Umbilical cord (tissue), 2 donors: ENCODE results near the gene SLC16A4. TPM values are rescaled to one million over a fixed set of nuclear protein-coding genes. Genes with fewer than 3 reads are reported as not detected.
"Not testable (repeated sequence)": the region's sequence is repeated elsewhere in the genome, so short reads cannot be mapped to it uniquely, and the experiment has no call there.

Source experiments
- DNase-seq: peaks from one replicate; pipeline ENCODE4 v3.0.0-alpha.2; 2015; ENCODE audit warnings: low spot score
- total RNA-seq: library from RNA; depleted of rRNA; stranded (reverse); fragments of >200 nt; gene quantifications from one replicate; pipeline ENCODE4 v1.2.3, GENCODE V29; 2014; ENCODE audit warnings: low replicate concordance; ENCODE audit not compliant: insufficient read depth

SLC16A4 gene
- total RNA-seq, 1 donor from 2014 or later = 14.4 TPM

DNA sequence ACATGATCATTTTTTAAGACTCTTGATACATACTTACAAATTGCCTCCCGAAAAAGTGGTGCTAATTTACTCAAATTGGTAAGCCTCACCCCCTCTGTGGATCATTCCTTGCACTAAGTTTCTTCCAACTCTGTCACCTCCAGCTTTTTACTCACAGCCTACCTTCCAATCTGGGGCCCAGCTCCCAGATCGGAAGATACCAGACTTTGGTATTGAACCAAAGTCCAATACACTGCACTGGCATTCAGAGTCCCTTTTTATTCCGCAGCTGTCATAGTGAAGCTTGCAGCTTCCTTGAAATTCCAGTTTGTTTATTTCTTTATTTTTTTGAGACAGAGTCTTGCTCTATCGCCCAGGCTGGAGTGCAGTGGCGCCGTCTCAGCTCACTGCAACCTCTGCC is 18.5 kb upstream of the SLC16A4 start:
- no peak for DNase-seq

DNA sequence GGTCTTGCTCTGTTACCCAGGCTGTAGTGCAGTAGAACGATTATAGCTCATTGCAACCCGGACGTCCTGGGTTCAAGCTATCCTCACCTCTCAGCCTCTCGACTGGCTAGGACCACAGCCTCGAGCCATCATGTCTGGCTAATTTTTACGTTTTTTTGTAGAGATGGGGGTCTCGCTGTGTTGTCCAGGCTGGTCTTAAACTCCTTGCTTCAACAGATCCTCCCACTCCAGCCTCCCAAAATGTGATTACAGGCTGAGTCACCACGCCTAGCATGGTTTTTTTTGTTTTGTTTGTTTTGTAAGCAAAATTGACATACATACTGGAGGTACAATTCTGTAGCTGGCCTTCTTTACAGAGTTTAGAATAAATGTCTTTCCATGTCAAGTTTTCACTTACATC is 17.7 kb upstream of the SLC16A4 start:
- no peak for DNase-seq

GRCh38 chr1:110407260-110408210 is 16.7 kb upstream of the SLC16A4 start, which contains the start of gene LAMTOR5:
TSS of gene LAMTOR5 (minus strand) at chr1:110407694. CDS start at chr1:110407620, 74 bp downstream.
- peak; percentile 96 for DNase-seq

- DNase-seq = not testable (repeated sequence)
Observed at GRCh38 chr1:110406407-110406806, 15.6 kb upstream of the SLC16A4 start.

GRCh38 chr1:110404401-110404800 is 13.6 kb upstream of the SLC16A4 start:
- no peak for DNase-seq

DNA sequence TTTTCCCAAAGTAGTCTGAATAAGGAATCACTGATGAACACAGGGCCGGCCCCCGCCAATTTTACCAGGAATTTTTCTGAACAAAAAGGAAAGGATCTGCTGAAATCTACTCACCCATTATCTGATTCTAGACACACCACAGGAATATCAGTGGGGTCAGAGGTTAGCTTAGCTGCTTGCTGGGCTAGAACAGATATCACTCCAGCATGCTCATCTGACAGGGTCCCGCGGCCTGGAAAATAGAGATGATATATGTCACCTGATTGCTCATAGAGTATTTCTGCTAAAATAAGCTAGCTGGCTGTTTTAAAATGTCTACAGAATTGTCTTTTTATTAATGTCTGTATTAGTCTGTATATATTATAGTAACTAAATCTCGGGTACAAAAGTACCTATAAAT is 13.0 kb upstream of the SLC16A4 start:
- no peak for DNase-seq

GRCh38 chr1:110396259-110396958 is 5.6 kb upstream of the SLC16A4 start:
- DNase-seq = not testable (repeated sequence)

- no peak for DNase-seq
Observed at GRCh38 chr1:110394493-110394820, 3.6 kb upstream of the SLC16A4 start.

DNA sequence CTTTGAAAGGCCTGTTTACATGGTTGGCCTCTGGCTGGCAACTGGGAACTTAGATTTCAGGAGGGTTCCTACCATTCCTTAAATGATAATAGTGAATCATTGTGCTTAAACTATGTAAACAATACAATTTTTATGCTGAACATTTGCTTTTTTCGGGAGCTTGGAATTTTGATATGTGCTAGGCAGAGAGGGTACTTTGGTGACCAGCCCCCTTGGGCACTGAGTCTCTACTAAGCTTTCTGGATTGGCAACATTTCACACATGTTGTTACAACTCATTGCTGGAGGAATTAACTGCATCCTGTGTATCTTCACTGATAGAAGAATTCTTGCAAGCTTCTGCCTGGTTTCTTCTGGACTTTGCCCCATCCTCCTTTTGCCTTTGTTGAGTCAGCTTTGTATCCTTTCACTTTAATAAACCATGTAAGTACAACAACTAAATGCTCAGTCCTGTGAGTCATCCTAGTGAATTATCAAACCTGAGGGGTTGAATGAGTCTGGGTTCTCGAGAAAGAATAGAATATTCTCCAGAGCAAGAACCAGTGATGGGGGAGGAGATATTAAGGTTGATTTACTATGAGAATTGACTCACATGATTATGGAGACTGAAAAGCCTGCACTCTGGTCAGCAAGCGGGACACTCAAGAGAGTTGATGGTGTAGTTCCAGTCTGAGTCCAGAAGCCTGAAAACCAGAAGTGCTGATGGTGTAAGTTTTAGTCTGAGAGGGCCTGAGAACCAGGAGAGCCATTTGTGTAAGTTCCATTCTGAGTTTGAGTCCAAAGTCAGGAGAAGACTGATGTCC is 3.1 kb upstream of the SLC16A4 start:
- no peak for DNase-seq

DNA sequence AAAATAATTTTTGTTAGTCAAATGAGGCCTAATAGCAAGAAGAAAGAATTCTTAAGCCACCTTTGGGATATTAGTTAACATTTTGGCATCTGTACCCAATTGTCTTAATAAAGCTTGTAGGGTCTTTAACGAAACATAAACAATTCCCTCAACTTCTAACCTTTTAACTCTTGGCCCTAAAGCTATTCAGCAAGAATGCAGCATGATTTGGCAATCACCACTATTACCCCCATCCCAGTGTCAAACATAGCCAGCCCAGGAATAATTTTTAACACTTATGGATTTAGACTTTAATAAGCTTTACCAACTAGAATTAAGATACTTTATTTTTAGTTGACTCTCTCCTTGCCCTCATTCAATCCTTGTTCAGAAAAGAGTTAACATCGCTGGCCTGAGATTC is 2.5 kb upstream of the SLC16A4 start:
- no peak for DNase-seq

DNA sequence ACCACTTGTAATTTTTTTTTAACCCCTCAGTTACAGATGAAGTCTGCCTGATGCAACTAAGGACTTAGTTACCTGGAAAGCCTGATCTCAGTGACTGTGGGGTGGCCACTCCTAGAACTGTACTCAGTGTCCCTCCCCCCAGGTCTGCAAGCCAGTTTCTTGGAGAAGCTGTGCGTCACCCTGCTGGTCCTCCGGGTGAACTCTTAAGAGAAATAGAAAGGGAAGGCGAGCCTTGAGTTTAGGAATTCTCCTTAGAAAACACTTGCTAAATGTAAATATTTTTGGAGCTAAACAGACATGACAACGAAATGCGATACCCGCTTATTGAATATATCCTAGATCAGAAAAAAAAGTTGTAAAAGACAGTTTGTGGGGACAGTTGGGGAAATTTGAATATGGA is 730 bp downstream of the SLC16A4 start:
- peak; percentile 14 for DNase-seq

DNA sequence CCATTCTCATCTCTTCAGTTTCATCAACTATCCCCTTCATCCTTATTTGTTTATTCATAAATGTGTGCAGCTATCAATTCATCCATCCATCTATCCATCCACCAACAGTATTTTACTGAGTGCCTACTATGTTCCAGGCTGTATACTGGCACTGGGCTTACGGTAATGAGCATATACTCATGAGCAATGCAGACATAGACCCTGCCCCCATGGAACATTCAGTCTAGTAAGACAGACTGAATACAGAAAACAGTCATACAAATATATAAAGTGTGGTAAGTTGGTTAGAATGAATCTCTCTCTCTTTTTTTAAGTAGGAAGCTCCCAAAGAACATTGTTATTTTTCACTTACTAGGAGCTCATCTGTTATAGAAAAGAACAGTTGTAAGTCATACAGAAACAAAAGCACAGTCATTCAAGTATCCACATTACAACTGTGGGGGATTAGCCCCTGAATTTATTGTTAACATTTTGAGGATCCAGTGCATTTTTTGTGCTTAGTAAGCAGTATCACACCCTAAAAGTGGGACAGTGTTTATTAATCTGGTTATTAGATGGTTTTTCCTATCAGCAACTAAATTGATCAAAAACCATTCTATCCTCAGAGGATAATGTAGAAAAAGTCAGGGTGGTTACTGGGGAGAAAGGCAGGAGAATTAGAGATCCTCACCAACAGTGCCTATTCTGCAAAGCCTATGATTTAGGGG is 3.6 kb downstream of the SLC16A4 start:
- no peak for DNase-seq

- DNase-seq = no peak
Observed at GRCh38 chr1:110385369-110385768, 5.5 kb downstream of the SLC16A4 start.

DNA sequence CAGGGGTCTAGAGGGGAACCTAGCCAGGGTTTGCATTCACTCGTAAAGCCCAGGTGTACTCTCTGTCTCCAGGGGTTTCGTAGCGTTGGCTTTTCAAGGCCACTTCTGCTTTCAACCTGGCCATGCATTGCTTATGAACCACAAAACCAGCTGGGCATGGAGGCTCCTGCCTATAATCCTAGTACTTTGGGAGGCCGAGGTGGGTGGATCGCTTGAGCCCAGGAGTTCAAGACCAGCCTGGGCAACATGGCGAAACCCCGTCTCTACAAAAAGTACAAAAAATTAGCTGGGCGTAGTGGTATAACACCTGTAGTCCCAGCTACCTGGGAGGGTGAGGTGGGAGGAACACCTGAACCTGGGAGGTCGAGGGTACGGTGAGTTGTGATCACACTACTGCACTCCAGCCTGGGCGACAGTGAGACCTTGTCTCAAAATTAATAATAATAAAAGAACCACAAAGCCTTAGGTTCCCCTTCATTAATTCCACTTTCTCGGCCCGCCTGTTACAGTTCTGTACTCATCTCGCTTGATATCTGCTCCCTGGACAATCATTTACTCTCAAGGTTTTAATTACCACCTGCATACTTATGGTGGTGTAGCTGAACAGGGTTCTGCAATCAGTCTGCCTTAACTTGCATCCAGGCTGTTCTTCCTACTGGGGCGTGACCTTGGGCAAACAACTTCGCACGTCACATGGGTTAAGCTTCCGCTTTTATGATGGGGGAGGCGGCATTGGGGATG is 6.1 kb downstream of the SLC16A4 start:
- DNase-seq = no peak

- DNase-seq = no peak
Observed at GRCh38 chr1:110383251-110383990, 7.4 kb downstream of the SLC16A4 start.

GRCh38 chr1:110380672-110381283 is 10.0 kb downstream of the SLC16A4 start:
- no peak for DNase-seq

DNA sequence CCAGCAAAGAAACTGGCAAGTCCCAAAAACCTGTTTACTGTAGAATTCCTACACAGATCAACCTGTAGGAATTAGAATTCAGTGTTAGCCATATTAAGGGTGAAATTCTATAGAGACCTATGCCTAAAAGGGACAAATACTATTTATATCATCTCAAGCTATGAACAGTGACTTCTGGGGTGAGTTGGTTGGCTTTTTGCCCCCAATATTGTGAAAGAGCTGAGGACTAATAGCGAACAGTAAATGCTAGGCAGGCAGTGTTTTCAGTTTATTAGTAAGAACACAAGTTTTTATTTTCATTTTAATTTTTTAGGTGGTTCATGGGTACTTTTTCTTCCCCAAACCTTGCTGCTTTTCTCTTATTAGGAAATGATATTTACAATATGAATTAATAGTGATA is 15.3 kb downstream of the SLC16A4 start:
- no peak for DNase-seq

DNA sequence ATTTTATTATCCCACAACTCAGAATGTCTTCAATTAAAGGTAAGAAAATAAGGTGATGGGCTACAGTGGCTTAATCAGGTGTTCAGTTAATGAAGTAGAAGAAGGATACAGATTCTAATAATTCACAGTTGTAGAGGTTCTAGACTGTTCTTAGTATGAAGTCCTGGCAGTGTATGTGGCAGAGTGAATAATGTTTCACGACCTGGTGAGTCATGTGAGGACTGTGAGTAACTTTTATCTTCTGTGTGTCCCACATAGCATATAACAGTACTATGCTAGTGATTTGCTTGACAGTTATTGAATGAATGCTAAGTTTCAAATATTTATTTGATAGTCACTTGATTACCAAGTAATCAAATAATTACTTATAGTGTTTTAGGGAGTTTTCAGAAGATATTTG is 20.0 kb downstream of the SLC16A4 start:
- peak; percentile 13 for DNase-seq

DNA sequence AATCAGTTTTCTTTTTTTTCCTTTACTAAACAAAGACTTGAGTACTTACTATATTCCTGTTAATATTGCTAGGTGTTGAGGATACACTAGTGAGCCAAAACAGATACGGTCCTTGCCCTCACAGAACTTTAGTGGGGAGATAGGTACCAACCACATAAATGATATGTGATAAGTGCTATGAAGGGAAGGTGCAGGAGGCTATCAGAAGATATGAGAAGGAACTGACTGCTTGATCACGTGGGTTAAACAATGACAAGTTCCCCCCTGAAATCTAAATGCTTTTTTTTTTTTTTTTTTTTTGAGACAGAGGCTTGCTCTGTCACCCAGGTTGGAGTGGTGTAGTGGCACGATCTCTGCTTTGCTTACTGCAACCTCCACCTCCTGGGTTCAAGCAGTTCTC is 26.6 kb downstream of the SLC16A4 start:
- DNase-seq = no peak

DNA sequence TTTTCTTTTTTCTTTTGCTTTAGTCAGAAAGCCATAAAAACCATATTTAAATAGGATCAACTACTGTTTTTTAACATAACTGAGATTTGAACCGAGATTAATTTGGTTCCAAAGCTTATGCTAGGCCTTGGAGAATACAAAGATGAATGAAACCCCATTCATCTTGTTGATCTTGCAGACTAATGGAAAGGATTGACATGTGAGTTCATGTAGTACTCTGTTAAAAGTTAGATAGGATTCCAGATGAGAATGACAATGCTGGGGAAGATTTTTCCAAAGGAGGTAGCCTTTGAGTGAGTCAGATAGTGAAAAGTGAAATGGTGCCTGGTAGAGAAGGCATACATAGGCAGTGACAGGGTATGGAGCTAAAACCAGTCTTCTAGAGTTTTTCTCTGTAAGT is 29.0 kb downstream of the SLC16A4 start:
- DNase-seq = no peak
